H1 (cell line): Measurements from ENCODE around the gene EGF. TPM values are rescaled to one million over a fixed set of nuclear protein-coding genes. Genes with fewer than 3 reads are reported as not detected.

Experiments used
- CHD7 ChIP-seq: fragments of 300-600 bp; sonication (generic); IDR thresholded peaks from 2 replicates; pipeline ENCODE4 v1.7.1; 2012; ENCODE audit warnings: low read length, moderate library complexity, mild to moderate bottlenecking, inconsistent platforms; ENCODE audit not compliant: insufficient replicate concordance
- E2F6 ChIP-seq: IDR thresholded peaks from 2 replicates; pipeline ENCODE4 v1.6.1; 2012; ENCODE audit warnings: inconsistent platforms
- JUND ChIP-seq: IDR thresholded peaks from 2 replicates; pipeline ENCODE4 v1.6.1; 2011; ENCODE audit warnings: mild to moderate bottlenecking, improper control_type of control experiment, low read length
- KDM1A ChIP-seq: fragments of 200-600, 300-600 bp; sonication (generic); IDR thresholded peaks from 2 replicates; pipeline ENCODE4 v1.7.1; 2016; ENCODE audit warnings: mild to moderate bottlenecking, low read length, borderline replicate concordance
- MAX ChIP-seq: IDR thresholded peaks from 2 replicates; pipeline ENCODE4 v1.6.1; 2012; ENCODE audit warnings: inconsistent platforms
- NANOG ChIP-seq: IDR thresholded peaks from 2 replicates; pipeline ENCODE4 v1.6.1; 2011; ENCODE audit warnings: low read length, low read depth, mild to moderate bottlenecking, inconsistent platforms; ENCODE audit not compliant: insufficient read depth, poor library complexity, severe bottlenecking
- PHF8 ChIP-seq: fragments of 200-600 bp; sonication (generic); conservative IDR thresholded peaks from 2 replicates; pipeline ENCODE4 v1.7.1; 2012; ENCODE audit warnings: low read depth, mild to moderate bottlenecking, inconsistent platforms, low read length, moderate library complexity
- USF2 ChIP-seq: IDR thresholded peaks from 2 replicates; pipeline ENCODE4 v1.6.1; 2011; ENCODE audit warnings: low read length, improper control_type of control experiment
- polyA plus RNA-seq, 7 experiments: library from polyadenylated mRNA; depleted of rRNA in 3 of 7; stranded (reverse) in 5 of 7; unstranded in 2 of 7; fragments of >200 nt in 5 of 7; fragments of 200-250 nt in 2 of 7; gene quantifications; 1 replicate in 5 of 7; 2 replicates in 1 of 7; 4 replicates in 1 of 7; pipeline versions ENCODE4 v1.2.1 to v1.2.3, GENCODE V29; 2011 to 2013; ENCODE audit warnings: missing spikeins in 2 of 7, mixed read lengths in 2 of 7
- total RNA-seq: library from RNA; stranded (reverse); fragmentation: NEBNext Ultra II Directional; extraction: Animal tissue kit (Norgen Biotek cat#: 25700); gene quantifications from 2 replicates; pipeline ENCODE4 v1.2.1, GENCODE V29; 2021

Gene EGF
- total and polyA plus RNA-seq, 2 of the 8 experiments (the other 6 are each of a cell fraction or from before 2014, with no cell fraction given), result 1.5 to 2.6 TPM

GRCh38 chr4:109902559-109903251, 10.0 kb upstream of the EGF start (continued):
- TF ChIP-seq MAX (no peak), CHD7 (no peak), USF2 (no peak), E2F6 (no peak), JUND (no peak), KDM1A (no peak), NANOG (no peak), PHF8 (no peak)
